NCI-H1694 (cell line): ENCODE data around the gene MRPS15.
"Not testable (repeated sequence)": the region's sequence is repeated elsewhere in the genome, so short reads cannot be mapped to it uniquely, and the experiment has no call there.

Source experiments
- DNase-seq: peaks from one replicate; lab custom pipeline; 2025; lab: John Stamatoyannopoulos, UW

MRPS15 gene

DNA sequence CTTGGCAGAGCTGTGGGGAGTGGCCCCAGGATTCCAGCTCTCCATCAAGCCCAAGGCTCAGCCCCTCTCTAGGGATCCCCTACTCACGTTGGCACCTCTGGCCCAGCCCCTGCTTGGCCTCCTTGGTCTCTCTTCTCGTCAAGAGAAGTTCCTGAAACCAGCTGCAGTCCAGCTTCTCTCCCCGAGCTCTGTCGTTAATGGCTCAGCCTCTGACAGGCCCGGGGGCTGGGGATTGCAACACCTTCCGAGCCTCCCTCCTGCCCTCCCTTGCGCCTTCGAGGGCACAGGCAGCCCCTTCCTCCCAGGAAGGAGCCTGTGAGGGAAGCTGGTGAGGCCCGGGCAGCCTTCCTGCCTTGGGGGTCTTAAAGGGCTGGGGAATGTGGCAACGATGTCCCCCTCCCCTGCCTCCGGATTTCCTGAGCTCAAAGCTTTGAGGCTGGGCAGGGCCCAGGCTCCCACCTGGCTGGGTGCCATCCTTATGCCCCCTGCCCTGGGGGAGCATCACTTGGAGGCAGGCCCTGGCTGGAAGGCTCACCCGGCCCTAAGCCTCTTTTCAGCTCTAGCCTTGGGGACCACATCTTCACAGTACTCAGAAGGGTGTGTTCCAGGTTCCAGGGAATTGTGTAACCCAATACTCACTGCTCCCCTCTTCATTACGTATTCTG, 18.7 kb upstream of the MRPS15 start, which contains the start of gene CSF3R:
TSS of gene CSF3R (minus strand) at position 190 of the 665 bp plus-strand sequence. CDS start 3,417 bp downstream, outside the sequence.
- no peak for DNase-seq

DNA sequence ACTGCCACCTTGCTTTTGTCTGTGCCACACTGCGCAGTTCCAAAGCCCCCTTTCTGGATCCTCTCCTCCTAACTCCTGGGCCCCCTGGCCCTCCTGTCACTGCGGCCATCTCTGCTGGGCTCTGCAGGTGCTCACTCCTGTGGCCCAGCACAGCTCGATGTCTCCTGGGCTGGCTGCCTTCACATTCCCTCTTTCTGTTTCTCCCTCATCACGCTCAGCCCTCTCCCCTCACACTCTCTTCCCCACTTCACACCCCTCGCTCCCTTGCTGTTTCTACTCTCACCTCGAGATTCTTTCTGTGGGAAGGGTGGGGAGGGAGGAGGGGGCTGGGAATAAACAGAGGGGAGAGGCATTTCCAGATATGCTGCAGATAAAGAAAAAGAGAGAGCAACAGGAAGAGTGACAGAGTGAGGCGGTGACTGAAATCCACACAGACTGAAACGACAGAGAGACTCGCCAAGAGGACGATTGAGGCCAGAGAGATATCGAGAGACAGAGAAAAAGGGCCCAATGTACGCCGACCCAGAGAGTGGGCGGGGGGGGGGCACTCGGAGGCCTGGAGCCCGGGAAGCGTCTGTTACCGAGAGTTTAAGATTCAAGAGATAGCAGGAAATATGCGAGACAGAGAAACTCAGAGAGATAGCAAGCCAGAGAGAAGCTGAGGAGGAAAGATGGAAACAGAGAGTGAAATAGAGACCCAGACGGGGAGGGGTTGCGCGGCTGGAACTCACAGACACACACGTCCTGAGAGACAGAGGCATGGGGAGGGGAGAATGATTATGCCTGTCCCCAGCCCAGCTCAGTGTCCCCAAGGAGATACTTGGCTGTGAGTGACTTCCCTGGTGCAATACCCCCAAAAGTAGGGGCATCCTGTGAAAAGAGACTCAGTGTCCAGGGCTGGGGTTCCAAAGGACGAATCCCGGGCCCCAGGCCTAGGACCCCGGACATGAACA, 17.9 kb upstream of the MRPS15 start:
- DNase-seq = no peak

DNA sequence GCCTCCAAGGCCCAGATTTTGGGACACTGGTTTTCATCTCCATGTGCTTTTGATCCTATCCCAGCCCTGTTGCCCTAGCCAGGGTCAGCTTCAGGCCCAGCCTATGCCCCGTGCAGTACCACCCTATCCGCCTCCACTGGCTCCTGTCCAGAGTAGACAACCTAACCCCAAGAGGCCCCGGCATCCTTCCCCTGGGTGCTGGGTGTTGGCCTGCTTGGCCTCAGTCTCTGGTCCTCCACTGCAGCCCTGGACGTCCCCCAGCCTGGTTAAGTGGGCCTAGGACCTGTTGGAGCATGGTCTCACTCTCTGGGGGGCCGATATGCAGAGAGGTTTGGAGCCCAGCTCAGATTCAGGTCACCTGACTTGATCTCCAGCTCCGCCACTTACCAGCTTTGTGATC, 16.9 kb upstream of the MRPS15 start:
- no peak for DNase-seq

DNA sequence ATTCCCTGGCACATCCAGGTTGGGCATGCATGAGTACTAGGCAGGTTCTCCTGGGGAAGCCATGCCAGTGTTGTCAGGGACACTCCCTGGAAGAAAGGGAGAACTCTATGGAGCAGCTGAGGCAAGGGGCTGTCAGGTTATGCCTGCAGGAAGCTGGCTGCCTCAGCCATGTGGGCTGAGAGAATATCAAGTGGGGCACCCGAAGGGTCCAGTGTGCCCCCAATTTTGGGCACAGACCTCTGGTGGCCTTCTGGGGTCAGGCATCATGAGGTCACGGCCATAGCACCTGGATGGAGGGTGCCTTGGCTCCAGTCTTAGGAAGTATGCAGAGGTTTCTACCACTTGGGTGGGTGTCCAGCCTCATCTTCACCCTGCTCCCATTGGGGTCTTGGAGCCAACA, 16.0 kb upstream of the MRPS15 start:
- no peak for DNase-seq

DNA sequence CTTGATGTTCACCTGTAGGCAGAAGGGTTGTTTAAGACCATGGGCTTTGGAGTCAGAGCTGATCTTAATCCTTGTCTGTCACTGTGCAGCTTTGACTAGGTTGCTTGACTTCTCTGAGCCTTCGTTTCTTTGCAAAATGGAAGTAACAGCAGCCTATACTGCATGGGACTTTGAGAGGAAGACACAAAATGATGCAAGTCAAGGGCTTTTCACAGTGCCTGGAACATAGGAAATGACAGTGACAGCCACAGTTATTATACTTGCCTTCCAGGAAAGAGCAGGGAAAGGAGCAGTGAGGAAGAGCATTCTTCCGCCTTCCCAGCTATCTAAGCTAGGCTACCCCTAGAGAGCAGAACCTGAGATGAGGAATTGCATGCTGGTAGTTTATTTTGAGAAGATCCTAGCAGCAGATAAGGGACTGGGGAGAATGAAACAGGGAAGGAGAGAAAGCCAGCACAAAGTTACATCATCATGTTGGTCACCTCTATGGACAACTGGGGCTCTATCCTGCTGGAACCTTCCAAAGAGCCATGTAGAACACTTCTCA, 15.4 kb upstream of the MRPS15 start:
- no peak for DNase-seq

DNA sequence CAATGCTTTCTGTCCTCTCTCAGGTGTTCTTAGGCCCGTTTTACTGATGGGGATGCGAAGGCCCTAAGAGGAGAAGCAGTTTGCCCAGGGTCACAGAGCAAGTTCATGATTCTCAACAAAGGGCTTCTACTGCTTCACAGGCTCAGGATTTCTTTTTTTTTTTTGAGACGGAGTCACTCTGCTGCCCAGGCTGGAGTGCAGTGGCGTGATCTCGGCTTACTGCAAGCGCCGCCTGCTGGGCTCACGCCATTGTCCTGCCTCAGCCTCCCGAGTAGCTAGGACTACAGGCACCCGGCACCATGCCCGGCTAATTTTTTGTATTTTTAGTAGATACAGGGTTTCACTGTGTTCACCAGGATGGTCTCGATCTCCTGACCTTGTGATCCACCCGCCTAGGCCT, 13.4 kb upstream of the MRPS15 start:
- DNase-seq = not testable (repeated sequence)

- no peak for DNase-seq
Measured at GRCh38 chr1:36476945-36477344, 12.8 kb upstream of the MRPS15 start.

GRCh38 chr1:36475910-36476604, 11.9 kb upstream of the MRPS15 start:
- DNase-seq = no peak

DNA sequence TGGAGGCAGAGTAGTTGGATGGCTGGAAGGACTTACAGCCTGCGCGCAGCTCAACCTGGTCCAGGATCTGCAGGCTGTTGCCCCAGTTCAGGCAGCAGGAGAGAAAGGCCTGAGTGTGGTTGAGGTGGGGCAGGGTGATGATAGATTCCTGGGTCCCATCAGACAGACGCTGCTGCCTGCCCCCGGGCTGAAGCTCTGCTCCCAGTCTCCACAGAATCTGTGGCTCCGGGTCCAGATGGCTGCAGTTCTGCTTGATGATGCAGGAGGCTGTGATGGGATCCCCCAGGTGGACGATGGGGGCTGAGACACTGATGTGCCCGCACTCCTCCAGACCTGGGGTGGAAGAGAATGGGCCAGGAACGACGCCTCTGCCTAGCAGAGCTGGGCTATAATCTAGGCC, 11.2 kb upstream of the MRPS15 start:
- DNase-seq = no peak

- no peak for DNase-seq
Measured at GRCh38 chr1:36472656-36473055, 8.5 kb upstream of the MRPS15 start.

DNA sequence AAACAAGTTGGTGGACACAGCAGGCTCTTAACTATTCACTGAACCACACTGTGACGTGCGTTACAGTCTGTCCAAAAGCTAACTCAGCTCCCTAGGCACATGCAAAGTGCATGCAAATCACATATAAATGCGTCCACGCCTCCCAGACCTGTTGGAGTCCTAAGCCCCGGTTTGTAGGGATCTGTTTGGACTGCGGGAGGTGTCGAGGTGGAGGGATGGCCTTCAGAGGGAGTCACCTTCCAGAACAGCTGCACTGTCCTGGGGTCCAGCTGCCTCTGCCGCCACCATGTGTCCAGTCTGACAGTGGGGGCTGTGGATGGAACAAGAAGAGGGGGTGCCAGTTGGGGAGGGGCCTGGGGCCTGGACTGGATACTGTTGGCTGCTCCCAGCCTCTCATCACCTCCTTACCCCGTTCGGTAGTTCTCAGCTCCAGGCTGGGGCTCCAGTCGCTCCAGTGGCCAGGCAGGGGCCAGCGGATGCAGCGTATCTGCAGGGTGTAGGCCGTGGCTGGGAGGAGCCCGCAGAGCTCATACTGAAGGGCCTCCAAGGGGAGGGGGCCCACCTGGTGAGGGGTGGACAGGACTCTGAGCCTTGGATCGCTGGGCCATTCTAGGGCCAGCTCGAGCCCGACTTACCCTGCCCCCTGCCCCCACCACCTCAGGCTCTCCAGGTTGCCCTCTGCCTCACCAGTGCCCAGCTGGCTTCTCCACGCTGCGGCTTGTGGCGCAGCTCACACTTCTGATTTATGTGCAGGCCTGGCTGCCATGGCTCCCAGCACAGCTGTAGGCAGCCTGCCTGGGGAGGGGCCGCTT, 7.9 kb upstream of the MRPS15 start:
- DNase-seq = no peak

DNA sequence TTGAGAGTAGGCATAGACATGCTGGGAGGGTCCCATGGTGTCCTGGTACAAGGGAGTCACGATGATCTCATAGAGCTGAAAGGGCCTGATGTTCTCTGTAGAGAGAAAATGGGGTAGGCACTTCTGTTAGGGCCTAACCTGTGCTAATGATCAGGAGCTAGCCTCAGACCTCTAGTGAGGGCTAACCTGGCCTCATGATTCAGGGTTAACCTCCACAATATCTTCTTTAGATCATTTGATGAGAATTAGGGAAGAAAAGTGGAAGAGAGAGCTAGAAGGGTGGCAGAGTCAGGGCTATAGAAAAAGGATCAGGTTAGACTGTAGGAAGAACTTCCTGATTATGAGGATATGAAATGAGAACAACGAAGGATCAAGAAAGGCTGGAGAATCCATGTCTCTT, 5.0 kb upstream of the MRPS15 start:
- no peak for DNase-seq

GRCh38 chr1:36467700-36468455, 3.7 kb upstream of the MRPS15 start:
- no peak for DNase-seq

- DNase-seq = no peak
Measured at GRCh38 chr1:36467027-36467410, 2.8 kb upstream of the MRPS15 start.

- DNase-seq = no peak
Measured at GRCh38 chr1:36466370-36467026, 2.3 kb upstream of the MRPS15 start.

DNA sequence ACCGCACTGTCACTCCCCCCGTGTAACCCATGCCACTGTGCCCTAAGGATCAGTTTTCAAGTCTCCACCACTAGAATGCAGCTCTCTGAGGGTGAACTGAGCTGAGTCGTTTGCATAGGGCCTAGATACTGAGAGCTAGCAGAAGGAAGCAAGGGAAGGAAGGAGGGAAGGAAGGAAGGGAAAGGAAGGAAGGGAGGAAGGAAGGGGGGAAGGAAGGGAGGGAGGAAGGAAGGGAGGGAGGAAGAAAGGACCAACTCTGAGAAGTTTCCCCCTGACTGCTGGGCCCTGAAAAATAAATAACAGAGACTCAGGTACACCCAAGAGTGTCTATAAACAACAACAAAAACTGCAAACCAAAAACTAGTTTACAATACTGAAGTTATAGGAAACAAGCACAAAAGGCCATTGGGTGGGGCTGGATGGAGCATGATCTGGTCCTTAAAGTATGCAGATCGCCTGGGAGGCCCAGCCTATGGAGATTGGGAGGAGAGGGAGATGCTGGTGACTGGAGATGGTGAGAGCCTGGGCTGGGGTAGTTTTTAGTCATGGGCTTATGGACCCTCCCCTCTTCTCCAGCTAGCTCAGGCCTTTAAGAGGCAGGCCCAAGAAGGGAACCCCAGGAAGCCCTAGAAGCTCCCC, 1.7 kb upstream of the MRPS15 start:
- DNase-seq = no peak

- no peak for DNase-seq
Measured at GRCh38 chr1:36464605-36465393, 615 bp upstream of the MRPS15 start.

GRCh38 chr1:36463463-36463802, 751 bp downstream of the MRPS15 start:
- no peak for DNase-seq

DNA sequence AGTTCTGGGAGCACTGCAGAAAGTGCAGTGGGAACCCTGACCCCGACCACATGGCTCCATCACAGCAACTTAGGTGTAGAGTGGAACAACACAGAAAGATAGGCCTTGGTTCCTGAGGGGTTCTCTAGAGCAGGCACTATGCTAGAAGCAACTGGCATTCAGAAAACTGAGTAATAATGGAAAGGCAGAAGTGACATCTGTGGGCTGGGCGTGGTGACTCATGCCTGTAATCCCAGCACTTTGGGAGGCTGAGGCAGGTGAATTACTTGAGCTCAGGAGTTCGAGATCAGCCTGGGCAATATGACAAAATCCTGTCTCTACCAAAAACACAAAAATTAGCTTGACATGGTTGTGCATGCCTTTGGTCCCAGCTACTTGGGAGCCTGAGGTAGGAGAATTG, 5.3 kb downstream of the MRPS15 start:
- no peak for DNase-seq
